K562 (cell line): ENCODE data around the gene CAMSAP3. TPM values are rescaled to one million over a fixed set of nuclear protein-coding genes. Genes with fewer than 3 reads are reported as not detected.
A peak's percentile ranks its signal among the peaks of the same experiment; 100 is the strongest.

ENCODE experiments used
- ATAC-seq: fragments of 200-7000 bp; cut with Tn5 transposase; 3 replicates; pipeline ENCODE4 v1.9.1; 2020; ENCODE audit warnings: moderate library complexity
- BruUV-seq: library from RNA; stranded (reverse); fragments of 400-500 nt; replicated peaks from 2 replicates; lab custom pipeline; 2021; lab: Mats Ljungman, UMichigan
- CTCF ChIA-PET: fragments of 300-600 bp; formaldehyde crosslinking; extraction: SDS; loops from one replicate; lab custom pipeline; 2021; ENCODE audit warnings: low intra/inter-chr PET ratio; lab: Yijun Ruan, JAX
- POLR2A ChIA-PET: fragments of 300-600, 350-650 bp; sonication (Branson Sonifier 250); formaldehyde crosslinking; extraction: SDS; loops from one replicate; lab custom pipeline; 2021; ENCODE audit warnings: antibody characterized with exemption, inconsistent platforms; lab: Yijun Ruan, JAX
- DNase-seq, 4 experiments: peaks; one replicate each; pipeline versions ENCODE4 v3.0.0 to v3.0.0-alpha.2; 2011 to 2018; ENCODE audit warnings: low spot score in 3 of 4, mixed read lengths in 3 of 4; ENCODE audit errors: extremely low read depth in 1 of 4
- FAIRE-seq: peaks from 2 replicates; lab custom pipeline; 2011; peaks lifted over from hg19 to GRCh38; lab: Jason Lieb, UNC
- H2AFZ ChIP-seq: 2 replicates; pipeline ENCODE4 v1.6.0; 2011; ENCODE audit warnings: low read depth, low read length, control low read depth, inconsistent platforms
- H3K27ac ChIP-seq: fragments of 200-600 bp; 3 replicates; pipeline ENCODE4 v1.8.0; 2011; ENCODE audit warnings: low read depth, mild to moderate bottlenecking, control low read depth, inconsistent platforms, low read length, moderate library complexity, mixed read lengths; ENCODE audit errors: extremely low read depth
- H3K27me3 ChIP-seq, 2 experiments: fragments of 300-600 bp in 1 of 2; 2 replicates in 1 of 2; 3 replicates in 1 of 2; pipeline versions ENCODE4 v1.6.0 to v1.8.0; 2011; ENCODE audit warnings: inconsistent platforms in 2 of 2, low read length in 2 of 2, mild to moderate bottlenecking in 1 of 2, mixed read lengths in 1 of 2, moderate library complexity in 1 of 2; ENCODE audit not compliant: control insufficient read depth in 2 of 2, insufficient read depth in 2 of 2
- H3K36me3 ChIP-seq: fragments of 300-600 bp; 3 replicates; pipeline ENCODE4 v1.8.0; 2011; ENCODE audit warnings: mild to moderate bottlenecking, low read length, inconsistent platforms; ENCODE audit not compliant: control insufficient read depth, insufficient read depth
- H3K4me1 ChIP-seq, 2 experiments: fragments of 200-600 bp in 1 of 2; replicated peaks in 1 of 2; 2 replicates in 1 of 2; 3 replicates in 1 of 2; pipeline versions ENCODE4 v1.5.1 to v1.8.0; 2011; ENCODE audit warnings: inconsistent platforms in 2 of 2, low read length in 2 of 2, mild to moderate bottlenecking in 1 of 2, mixed read lengths in 1 of 2, moderate library complexity in 1 of 2; ENCODE audit not compliant: control insufficient read depth in 2 of 2, insufficient read depth in 2 of 2
- H3K4me2 ChIP-seq: 2 replicates; pipeline ENCODE4 v1.6.1; 2011; ENCODE audit warnings: low read length, control low read depth, inconsistent platforms, mixed read lengths; ENCODE audit not compliant: insufficient read depth
- H3K4me3 ChIP-seq: fragments of 200-600 bp; sonication (generic), shearing (Covaris generic); 2 replicates; pipeline ENCODE4 v1.5.1; 2016; ENCODE audit warnings: control low read depth, inconsistent platforms
- H3K79me2 ChIP-seq: fragments of 200-600 bp; 3 replicates; pipeline ENCODE4 v1.8.0; 2011; ENCODE audit warnings: low read length, inconsistent platforms; ENCODE audit not compliant: control insufficient read depth, insufficient read depth
- H3K9ac ChIP-seq, 2 experiments: 2 replicates each; pipeline versions ENCODE4 v1.6.0 to v1.6.1; 2011; ENCODE audit warnings: low read depth in 2 of 2, low read length in 2 of 2, control low read depth in 1 of 2, inconsistent platforms in 1 of 2, mild to moderate bottlenecking in 1 of 2, mixed read lengths in 1 of 2; ENCODE audit not compliant: insufficient read depth in 1 of 2
- H3K9me1 ChIP-seq: one replicate; pipeline ENCODE4 v1.6.0; 2011; ENCODE audit warnings: inconsistent platforms, mild to moderate bottlenecking, low read length, moderate library complexity; ENCODE audit not compliant: control insufficient read depth, insufficient read depth
- H3K9me3 ChIP-seq: replicated peaks from 2 replicates; pipeline ENCODE4 v1.5.1; 2011; ENCODE audit warnings: low read depth, low read length, inconsistent platforms; ENCODE audit not compliant: control insufficient read depth, insufficient read depth
- H4K20me1 ChIP-seq: replicated peaks from 2 replicates; pipeline ENCODE4 v1.6.1; 2011; ENCODE audit warnings: low read length, inconsistent platforms, mixed read lengths; ENCODE audit not compliant: control insufficient read depth, insufficient read depth
- CBX3 ChIP-seq, 2 experiments: IDR thresholded peaks; 1 replicate in 1 of 2; 2 replicates in 1 of 2; pipeline ENCODE4 v1.6.1; 2012; ENCODE audit warnings: inconsistent platforms in 2 of 2, low read length in 2 of 2, borderline replicate concordance in 1 of 2, control low read depth in 1 of 2
- DMBX1 ChIP-seq: fragments of 250-450 bp; sonication (Bioruptor Pico); IDR thresholded peaks from 2 replicates; pipeline ENCODE4 v1.8.0; 2022; ENCODE audit warnings: inconsistent platforms, mild to moderate bottlenecking, moderate library complexity, borderline replicate concordance
- ESRRB ChIP-seq: fragments of 250-450 bp; sonication (Bioruptor Pico); IDR thresholded peaks from 2 replicates; pipeline ENCODE4 v1.5.0; 2020; ENCODE audit warnings: mild to moderate bottlenecking, moderate library complexity, borderline replicate concordance
- IRF1 ChIP-seq: sonication (generic); formaldehyde crosslinking; IDR thresholded peaks from 2 replicates; pipeline ENCODE4 v1.8.0; 2022; ENCODE audit warnings: missing genetic modification reagents, mild to moderate bottlenecking, borderline replicate concordance
- MYBL2 ChIP-seq, 2 experiments: fragments of 450-650 bp in 1 of 2; sonication (generic) in 1 of 2; formaldehyde crosslinking in 1 of 2; IDR thresholded peaks; 2 replicates each; pipeline versions ENCODE4 v1.6.1 to v1.8.1; 2017 to 2022; ENCODE audit warnings: borderline replicate concordance in 1 of 2, inconsistent platforms in 1 of 2, low read depth in 1 of 2, mild to moderate bottlenecking in 1 of 2, missing genetic modification reagents in 1 of 2, moderate library complexity in 1 of 2
- NONO ChIP-seq, 2 experiments: fragments of 200-400 bp in 1 of 2; fragments of 450-650 bp in 1 of 2; formaldehyde crosslinking in 1 of 2; IDR thresholded peaks; 2 replicates each; pipeline ENCODE4 v1.6.1; 2017; ENCODE audit warnings: low read depth in 2 of 2, mild to moderate bottlenecking in 2 of 2, moderate library complexity in 2 of 2, low read length in 1 of 2
- SMAD2 ChIP-seq: fragments of 150-350 bp; IDR thresholded peaks from 2 replicates; pipeline ENCODE4 v1.6.1; 2014; ENCODE audit warnings: low read depth, mild to moderate bottlenecking, low read length
- TRIM24 ChIP-seq, 2 experiments: fragments of 450-650 bp; IDR thresholded peaks; 2 replicates each; pipeline ENCODE4 v1.6.1; 2016
- ZBTB33 ChIP-seq: sonication (generic); formaldehyde crosslinking; IDR thresholded peaks from 2 replicates; pipeline ENCODE4 v1.8.1; 2023; ENCODE audit warnings: mild to moderate bottlenecking, missing genetic modification reagents
- ZNF512 ChIP-seq: IDR thresholded peaks from 2 replicates; pipeline ENCODE4 v1.6.1; 2016; ENCODE audit warnings: missing genetic modification characterization, missing compliant biosample characterization
- ZNF551 ChIP-seq: fragments of 250-450 bp; sonication (Bioruptor Pico); IDR thresholded peaks from 2 replicates; pipeline ENCODE4 v1.5.0; 2021; ENCODE audit warnings: mild to moderate bottlenecking, moderate library complexity
- ZNF699 ChIP-seq: fragments of 250-450 bp; sonication (Bioruptor Pico); IDR thresholded peaks from 2 replicates; pipeline ENCODE4 v1.8.0; 2021; ENCODE audit warnings: mild to moderate bottlenecking, moderate library complexity; ENCODE audit not compliant: insufficient replicate concordance
- WGBS: fragments of 100-300 bp; shearing (Covaris generic); methylation state at CpG from one replicate; pipeline ENCODE4 v1.1.6; 2016; ENCODE audit warnings: low coverage, mixed read lengths; ENCODE audit not compliant: insufficient coverage; ENCODE audit errors: missing lambda C conversion rate; 5-methylcytosine and 5-hydroxymethylcytosine counted together
- in situ Hi-C: fragments of 300-500 bp; cut with MboI; formaldehyde crosslinking; loops from 4 replicates; pipeline ENCODE4 v1.15.0; 2018; ENCODE audit warnings: inconsistent platforms, mixed read lengths
- intact Hi-C: fragments of 100-400 bp; cut with micrococcal nuclease; formaldehyde crosslinking; loops from 2 replicates; pipeline ENCODE4 v1.14.2; 2022
- polyA plus RNA-seq, 8 experiments: library from polyadenylated mRNA; depleted of rRNA in 4 of 8; stranded (reverse) in 5 of 8; unstranded in 3 of 8; fragments of >200 nt; fragmentation: Nextera tagmentation in 2 of 8; fragmentation: Illumina TruSeq in 1 of 8; extraction: Ambion mirVana in 2 of 8; extraction: Trizol in 1 of 8; gene quantifications; 2 replicates each; pipeline versions ENCODE4 v1.2.1 to v1.2.3, GENCODE V29; 2011 to 2014; ENCODE audit warnings: inconsistent platforms in 1 of 8, missing spikeins in 1 of 8
- total RNA-seq, 7 experiments: library from RNA; depleted of rRNA in 6 of 7; stranded (reverse); fragments of >200 nt in 6 of 7; fragmentation: Illumina TruSeq in 2 of 7; extraction: Trizol in 2 of 7; gene quantifications; 2 replicates each; pipeline versions ENCODE4 v1.2.1 to v1.2.3, GENCODE V29; 2011 to 2021; ENCODE audit warnings: low replicate concordance in 1 of 7

The CAMSAP3 gene
- total and polyA plus RNA-seq, 9 of the 15 experiments (the other 6 are each of a cell fraction or from before 2014, with no cell fraction given), result 0.01 to 0.89 (median 0.22) TPM; not detected in 1

- no peak for TF ChIP-seq NONO (IDR thresholded peaks at IDR 0.05; ENCODE audit: low read depth in 2 of 2, low read length in 1 of 2)
- no peak for TF ChIP-seq MYBL2 (IDR thresholded peaks at IDR 0.05; ENCODE audit: low read depth)
- no peak for TF ChIP-seq MYBL2 (CRISPR knock-in tag; IDR thresholded peaks at IDR 0.05; ENCODE audit: borderline replicate concordance)
- TF ChIP-seq TRIM24 (IDR thresholded peaks at IDR 0.05), result no peak
- no peak for TF ChIP-seq ZNF551 (CRISPR knock-in tag)
- TF ChIP-seq SMAD2, result no peak
- TF ChIP-seq ESRRB (CRISPR knock-in tag), result no peak
These were observed 46.1 kb upstream of the CAMSAP3 start (continued) for GRCh38 chr19:7549429-7550148.

- intact Hi-C loops, result no loop called here
- H3K79me2 ChIP-seq, result no peaks in the 10 kb centered on the region
- ATAC-seq, result no peak
- no peaks in the 10 kb centered on the region for H3K9me1 ChIP-seq
- H3K27ac ChIP-seq, result no peak overlapping the region
- H3K4me1 ChIP-seq, result peaks cover 0 to 31% of the 10 kb centered on the region in 2 experiments; a peak in 3 of 5 replicates
- BruUV-seq, result no TSS peak
- H2AFZ ChIP-seq, result no peak overlapping the region
- no peaks in the 10 kb centered on the region for H4K20me1 ChIP-seq
- no peak overlapping the region for H3K4me2 ChIP-seq
- H3K27me3 ChIP-seq, result no peaks in the 10 kb centered on the region
- H3K9me3 ChIP-seq, result 0 out of 2 replicates have a peak, but pooled peaks cover 3% of the 10 kb centered on the region
- no peaks in the 10 kb centered on the region for H3K36me3 ChIP-seq
- TF ChIP-seq DMBX1, result no peak
- TF ChIP-seq ZBTB33 (CRISPR knock-in tag), result 0 out of 2 replicates have a peak, but pooled peaks have one; percentile 18
- TF ChIP-seq ZNF699 (CRISPR knock-in tag), result no peak
- no peak for TF ChIP-seq IRF1 (CRISPR knock-in tag)
- no peak for TF ChIP-seq CBX3 (IDR thresholded peaks at IDR 0.05; ENCODE audit: borderline replicate concordance in 1 of 2, low read length in 2 of 2)
- no peak for TF ChIP-seq ZNF512 (tag)
- TF ChIP-seq, all 486 proteins: peak for 1
- no peak overlapping the region for H3K4me3 ChIP-seq
- ChIA-PET CTCF (no interaction called here), POLR2A (no interaction called here)
- FAIRE-seq, result no peak
- WGBS, result 89% methylated on average over 35 of the region's 41 CpGs
- in situ Hi-C loops, result no loop called here
- H3K9ac ChIP-seq, result no peak overlapping the region
- no peak for DNase-seq
These were observed 45.4 kb upstream of the CAMSAP3 start for GRCh38 chr19:7550169-7550770.
